ENCODE results near the gene POU2AF1. TPM values are rescaled to one million over a fixed set of nuclear protein-coding genes. Genes with fewer than 3 reads are reported as not detected.

POU2AF1 gene
- total and polyA plus RNA-seq, 2 of the 13 experiments (the other 11 are each of a cell fraction or from before 2014, with no cell fraction given): 1.9 to 3.6 TPM

- TF ChIP-seq TFAP4 (IDR thresholded peaks at IDR 0.05; ENCODE audit: borderline replicate concordance, low read depth): peak; percentile 41; the same call in 1 of the 2 replicates
Measured at GRCh38 chr11:111422494-111423249, 43.6 kb upstream of the POU2AF1 start (continued).

- H3K36me3 ChIP-seq (replicated peaks in 1 of 2; ENCODE audit: control insufficient read depth in 1 of 2, insufficient read depth in 2 of 2, low read length in 2 of 2): no peaks in the 10 kb centered on the region
- ChIA-PET POLR2A (interaction anchor here (1.2 to 4.6 kb wide), 3 partner anchors 61 to 115 kb away, joined by 3 to 27 read pairs (median 3); no protein-coding TSS in a partner anchor), CTCF (ENCODE audit: low intra/inter-chr PET ratio, low total read pairs) (interaction anchor here (2.7 kb wide), 1 partner anchor 61 kb away, joined by 23 read pairs; no protein-coding TSS in a partner anchor)
- BruUV-seq (replicated peaks): no TSS peak
- H3K27me3 ChIP-seq (ENCODE audit: control insufficient read depth in 1 of 2, insufficient read depth in 2 of 2, low read length in 2 of 2): no peaks in the 10 kb centered on the region
- H3K4me1 ChIP-seq (ENCODE audit: insufficient read depth, low read length): peaks cover 72% of the 10 kb centered on the region
- FAIRE-seq: no peak
- no peak overlapping the region for H2AFZ ChIP-seq (ENCODE audit: low read length)
- intact Hi-C loops (cut with micrococcal nuclease; ENCODE audit: unreplicated experiment) (no loop called here), in situ Hi-C loops (cut with HindIII; ENCODE audit: extremely low pct_ligation_motif_present, low pct_unique_long_range_greater_than_20kb) (loop anchor here (5.0 kb wide), 1 partner anchor 139 kb away; no protein-coding TSS in a partner anchor)
- no peaks in the 10 kb centered on the region for H3K9me3 ChIP-seq (ENCODE audit: low read length)
- H3K79me2 ChIP-seq (ENCODE audit: insufficient read depth, low read length): no peaks in the 10 kb centered on the region
- no peak overlapping the region for H3K4me3 ChIP-seq (replicated peaks in 1 of 3; ENCODE audit: insufficient read depth in 1 of 3, low read depth in 2 of 3, low read length in 3 of 3)
- H3K9ac ChIP-seq (ENCODE audit: insufficient read depth, low read depth, low read length): no peak overlapping the region
- 95% methylated on average over 5 of the region's 5 CpGs for WGBS (ENCODE audit: low lambda C conversion rate)
- DNase-seq (ENCODE audit: low spot score): no peak
- no peak overlapping the region for H3K27ac ChIP-seq (ENCODE audit: extremely low read length, insufficient read depth, low read length)
- H4K20me1 ChIP-seq (ENCODE audit: insufficient read depth, low read length): no peaks in the 10 kb centered on the region
- no peak overlapping the region for H3K4me2 ChIP-seq (ENCODE audit: low read depth, low read length)
- no peak for ATAC-seq
- TF ChIP-seq SAP130 (CRISPR knock-in tag; IDR thresholded peaks at IDR 0.05; ENCODE audit: low read depth) (no peak), RFX5 (IDR thresholded peaks at IDR 0.05; ENCODE audit: low read depth, low read length) (no peak), ZBTB49 (CRISPR knock-in tag; IDR thresholded peaks at IDR 0.05; ENCODE audit: borderline replicate concordance) (no peak), ZNF280B (CRISPR knock-in tag; IDR thresholded peaks at IDR 0.05; ENCODE audit: borderline replicate concordance) (no peak), PAX8 (CRISPR knock-in tag; IDR thresholded peaks at IDR 0.05; ENCODE audit: borderline replicate concordance) (no peak), ZNF839 (CRISPR knock-in tag; IDR thresholded peaks at IDR 0.05; ENCODE audit: borderline replicate concordance) (no peak), U2AF2 (IDR thresholded peaks at IDR 0.05; ENCODE audit: low read depth, low read length) (no peak), ZNF382 (CRISPR knock-in tag; IDR thresholded peaks at IDR 0.05; ENCODE audit: borderline replicate concordance) (no peak), ZNF30 (CRISPR knock-in tag; IDR thresholded peaks at IDR 0.05) (no peak), TARDBP (CRISPR knock-in tag; IDR thresholded peaks at IDR 0.05) (no peak), ONECUT2 (CRISPR knock-in tag; IDR thresholded peaks at IDR 0.05) (no peak), HBP1 (CRISPR knock-in tag; IDR thresholded peaks at IDR 0.05; ENCODE audit: low read depth) (no peak), ZNF782 (CRISPR knock-in tag; IDR thresholded peaks at IDR 0.05; ENCODE audit: borderline replicate concordance) (no peak), MYC (CRISPR knock-in tag; IDR thresholded peaks at IDR 0.05; ENCODE audit: borderline replicate concordance) (no peak), MZF1 (CRISPR knock-in tag; IDR thresholded peaks at IDR 0.05; ENCODE audit: borderline replicate concordance) (no peak)
Measured at GRCh38 chr11:111421251-111421650, 42.2 kb upstream of the POU2AF1 start.
